Daoy (cell line): ENCODE data around the gene PCDH1. TPM values are rescaled to one million over a fixed set of nuclear protein-coding genes. Genes with fewer than 3 reads are reported as not detected.
A peak's percentile ranks its signal among the peaks of the same experiment; 100 is the strongest.
"Not testable (repeated sequence)": the region's sequence is repeated elsewhere in the genome, so short reads cannot be mapped to it uniquely, and the experiment has no call there.

ENCODE experiments used
- DNase-seq: peaks from one replicate; pipeline ENCODE4 v3.0.0-alpha.2; 2015; ENCODE audit warnings: low read depth
- total RNA-seq: library from RNA; depleted of rRNA; stranded (reverse); fragments of >200 nt; shearing (Covaris generic); gene quantifications from 2 replicates; pipeline ENCODE4 v1.2.3, GENCODE V29; 2014; rRNA removed

Gene PCDH1
- total RNA-seq: 2.7 and 4.1 TPM in 2 replicates

- DNase-seq: peak; percentile 59
These were observed at the start of gene PCDH1 for GRCh38 chr5:141878186-141878710. Gene PCDH1 (minus strand): TSS chr5:141878410. CDS start chr5:141878262, 148 bp downstream.

GRCh38 chr5:141926434-141926833, 48.2 kb upstream of the PCDH1 start:
- no peak for DNase-seq

GRCh38 chr5:141923448-141924313, 45.5 kb upstream of the PCDH1 start, which contains the start of gene DELE1:
Gene DELE1 (plus strand): TSS chr5:141923871. CDS start chr5:141923942, 71 bp downstream.
- DNase-seq: peak; percentile 97

- DNase-seq: not testable (repeated sequence)
These were observed 44.7 kb upstream of the PCDH1 start for GRCh38 chr5:141922827-141923447.

- no peak for DNase-seq
These were observed 42.6 kb upstream of the PCDH1 start for GRCh38 chr5:141920771-141921170.

GRCh38 chr5:141919218-141920119, 41.3 kb upstream of the PCDH1 start:
- no peak for DNase-seq

- DNase-seq: no peak
These were observed 39.5 kb upstream of the PCDH1 start for GRCh38 chr5:141917760-141918159.

GRCh38 chr5:141916522-141916921, 38.3 kb upstream of the PCDH1 start:
- no peak for DNase-seq

- no peak for DNase-seq
These were observed 37.7 kb upstream of the PCDH1 start for GRCh38 chr5:141915881-141916336.

GRCh38 chr5:141914797-141915196, 36.6 kb upstream of the PCDH1 start:
- no peak for DNase-seq

- DNase-seq: peak; percentile 20
These were observed 36.1 kb upstream of the PCDH1 start for GRCh38 chr5:141914199-141914743.

- no peak for DNase-seq
These were observed 35.5 kb upstream of the PCDH1 start for GRCh38 chr5:141913560-141914198.

- peak; percentile 47 for DNase-seq
These were observed 32.1 kb upstream of the PCDH1 start for GRCh38 chr5:141910271-141910673.

- no peak for DNase-seq
These were observed 31.0 kb upstream of the PCDH1 start for GRCh38 chr5:141909212-141909611.

- DNase-seq: no peak
These were observed 30.6 kb upstream of the PCDH1 start for GRCh38 chr5:141908796-141909195.

GRCh38 chr5:141906972-141907371, 28.8 kb upstream of the PCDH1 start:
- no peak for DNase-seq

- no peak for DNase-seq
These were observed 28.3 kb upstream of the PCDH1 start for GRCh38 chr5:141906517-141906916.

- DNase-seq: no peak
These were observed 26.3 kb upstream of the PCDH1 start for GRCh38 chr5:141904551-141904950.

- no peak for DNase-seq
These were observed 25.1 kb upstream of the PCDH1 start for GRCh38 chr5:141903261-141903660.

- no peak for DNase-seq
These were observed 24.0 kb upstream of the PCDH1 start for GRCh38 chr5:141902015-141902814.
